ENCODE data around the gene OR3A2.

DNA sequence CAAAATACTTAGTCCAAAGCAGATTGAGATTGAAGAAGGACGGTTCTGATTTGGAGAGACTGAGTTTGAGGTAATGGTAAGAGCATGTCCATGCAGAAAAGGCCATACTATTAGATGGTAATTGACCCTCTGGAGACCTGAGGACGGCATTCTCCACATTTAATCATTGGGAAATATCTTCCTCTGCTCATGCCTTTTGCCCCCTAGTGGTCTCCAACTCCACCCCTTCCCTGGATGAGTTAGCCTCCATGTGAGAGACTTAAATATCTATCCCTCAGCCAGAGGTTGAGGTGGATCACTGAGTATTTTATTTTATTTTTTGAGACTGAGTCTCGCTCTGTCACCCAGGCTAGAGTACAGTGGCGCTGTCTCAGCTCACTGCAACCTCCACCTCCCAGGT lies 77.5 kb downstream of the OR3A2 start:
- TF ChIP-seq, protein P1, sequence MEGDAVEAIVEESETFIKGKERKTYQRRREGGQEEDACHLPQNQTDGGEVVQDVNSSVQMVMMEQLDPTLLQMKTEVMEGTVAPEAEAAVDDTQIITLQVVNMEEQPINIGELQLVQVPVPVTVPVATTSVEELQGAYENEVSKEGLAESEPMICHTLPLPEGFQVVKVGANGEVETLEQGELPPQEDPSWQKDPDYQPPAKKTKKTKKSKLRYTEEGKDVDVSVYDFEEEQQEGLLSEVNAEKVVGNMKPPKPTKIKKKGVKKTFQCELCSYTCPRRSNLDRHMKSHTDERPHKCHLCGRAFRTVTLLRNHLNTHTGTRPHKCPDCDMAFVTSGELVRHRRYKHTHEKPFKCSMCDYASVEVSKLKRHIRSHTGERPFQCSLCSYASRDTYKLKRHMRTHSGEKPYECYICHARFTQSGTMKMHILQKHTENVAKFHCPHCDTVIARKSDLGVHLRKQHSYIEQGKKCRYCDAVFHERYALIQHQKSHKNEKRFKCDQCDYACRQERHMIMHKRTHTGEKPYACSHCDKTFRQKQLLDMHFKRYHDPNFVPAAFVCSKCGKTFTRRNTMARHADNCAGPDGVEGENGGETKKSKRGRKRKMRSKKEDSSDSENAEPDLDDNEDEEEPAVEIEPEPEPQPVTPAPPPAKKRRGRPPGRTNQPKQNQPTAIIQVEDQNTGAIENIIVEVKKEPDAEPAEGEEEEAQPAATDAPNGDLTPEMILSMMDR (IDR thresholded peaks at IDR 0.05; ENCODE audit: insufficient read depth, low read length, poor library complexity, severe bottlenecking) = no peak
- no peak for TF ChIP-seq EZH2phosphoT487 (conservative IDR thresholded peaks at IDR 0.05; ENCODE audit: low read length)

All from SU-DHL-6 (cell line).